HG03558 (cell line): ENCODE data around the gene ZNF569.
A peak's percentile ranks its signal among the peaks of the same experiment; 100 is the strongest.

ENCODE experiments used
- ATAC-seq: cut with Tn5 transposase; IDR thresholded peaks from one replicate; pipeline ENCODE4 v1.9.1; 2021; ENCODE audit warnings: moderate number of reproducible peaks; ENCODE audit not compliant: unreplicated experiment; ENCODE audit errors: extremely low read depth

Gene ZNF569

GRCh38 chr19:37466798-37467607, at the start of gene ZNF569:
Gene ZNF569, minus strand, starts transcription at chr19:37467444. Its CDS starts 22,523 bp downstream, at chr19:37444921.
- ATAC-seq: peak; percentile 45

GRCh38 chr19:37513397-37513796, 46.2 kb upstream of the ZNF569 start:
- no peak for ATAC-seq

- ATAC-seq: no peak
Measured at GRCh38 chr19:37511821-37512220, 44.6 kb upstream of the ZNF569 start.

GRCh38 chr19:37511186-37511585, 43.9 kb upstream of the ZNF569 start:
- no peak for ATAC-seq

- ATAC-seq: no peak
Measured at GRCh38 chr19:37507167-37507464, 39.9 kb upstream of the ZNF569 start.

- ATAC-seq: no peak
Measured at GRCh38 chr19:37506387-37507166, 39.3 kb upstream of the ZNF569 start, which contains the start of gene ZNF793. Gene ZNF793, plus strand, starts transcription at chr19:37506939. Its CDS starts 16,501 bp downstream, at chr19:37523440.

GRCh38 chr19:37505958-37506386, 38.7 kb upstream of the ZNF569 start:
- ATAC-seq: no peak

GRCh38 chr19:37492213-37492612, 25.0 kb upstream of the ZNF569 start:
- no peak for ATAC-seq

GRCh38 chr19:37484406-37485168, 17.3 kb upstream of the ZNF569 start:
- ATAC-seq: no peak

GRCh38 chr19:37472165-37472564, 4.9 kb upstream of the ZNF569 start:
- no peak for ATAC-seq

GRCh38 chr19:37470216-37470615, 3.0 kb upstream of the ZNF569 start:
- ATAC-seq: no peak

- ATAC-seq: no peak
Measured at GRCh38 chr19:37468961-37469777, 1.9 kb upstream of the ZNF569 start, which contains the start of gene ZNF570. Gene ZNF570, plus strand, starts transcription at chr19:37469356. Its CDS starts 999 bp downstream, at chr19:37470355.

GRCh38 chr19:37467608-37468090, 405 bp upstream of the ZNF569 start:
- no peak for ATAC-seq

GRCh38 chr19:37466277-37466797, 907 bp downstream of the ZNF569 start:
- ATAC-seq: no peak

GRCh38 chr19:37452500-37453245, 14.6 kb downstream of the ZNF569 start:
- no peak for ATAC-seq

GRCh38 chr19:37413313-37414084, 53.7 kb downstream of the ZNF569 start:
- no peak for ATAC-seq

GRCh38 chr19:37412700-37413099, 54.5 kb downstream of the ZNF569 start:
- ATAC-seq: no peak
